Osteoblast (primary cell): ENCODE results near the gene TRHDE. TPM values are rescaled to one million over a fixed set of nuclear protein-coding genes. Genes with fewer than 3 reads are reported as not detected.

Experiments
- DNase-seq: peaks from one replicate; pipeline ENCODE4 v3.0.0; 2011; ENCODE audit warnings: low spot score, mixed read lengths; ENCODE audit not compliant: insufficient read length; ENCODE audit errors: missing footprints
- H2AFZ ChIP-seq: 2 replicates; pipeline ENCODE4 v1.6.0; 2011; ENCODE audit warnings: mild to moderate bottlenecking, low read length
- H3K27ac ChIP-seq: 2 replicates; pipeline ENCODE4 v1.5.1; 2011; ENCODE audit warnings: mild to moderate bottlenecking, low read depth, low read length, moderate library complexity
- H3K27me3 ChIP-seq: 2 replicates; pipeline ENCODE4 v1.6.0; 2012; ENCODE audit warnings: mild to moderate bottlenecking, control low read depth, inconsistent platforms, low read length, moderate library complexity; ENCODE audit not compliant: insufficient read depth
- H3K36me3 ChIP-seq: 2 replicates; pipeline ENCODE4 v1.5.1; 2011; ENCODE audit warnings: mild to moderate bottlenecking, low read length, control low read depth, moderate library complexity; ENCODE audit not compliant: insufficient read depth
- H3K4me1 ChIP-seq: 2 replicates; pipeline ENCODE4 v1.5.1; 2011; ENCODE audit warnings: mild to moderate bottlenecking, low read length, control low read depth, moderate library complexity; ENCODE audit not compliant: insufficient read depth
- H3K4me2 ChIP-seq: 2 replicates; pipeline ENCODE4 v1.6.0; 2011; ENCODE audit warnings: mild to moderate bottlenecking, low read length; ENCODE audit not compliant: insufficient read depth
- H3K4me3 ChIP-seq: fragments of 200-600 bp; sonication (generic); 3 replicates; pipeline ENCODE4 v1.5.1; 2012; ENCODE audit warnings: mild to moderate bottlenecking, low read length, inconsistent platforms; ENCODE audit not compliant: insufficient read depth
- H3K79me2 ChIP-seq: 2 replicates; pipeline ENCODE4 v1.6.0; 2012; ENCODE audit warnings: mild to moderate bottlenecking, low read length, control low read depth, inconsistent platforms; ENCODE audit not compliant: insufficient read depth
- H3K9me3 ChIP-seq: 2 replicates; pipeline ENCODE4 v1.5.1; 2011; ENCODE audit warnings: low read depth, low read length, control low read depth
- H4K20me1 ChIP-seq: 2 replicates; pipeline ENCODE4 v1.6.0; 2012; ENCODE audit warnings: mild to moderate bottlenecking, low read length, control low read depth; ENCODE audit not compliant: insufficient read depth
- CTCF ChIP-seq: IDR thresholded peaks from 2 replicates; pipeline ENCODE4 v1.5.1; 2011; ENCODE audit warnings: mild to moderate bottlenecking, low read depth, low read length, moderate library complexity; ENCODE audit errors: extremely low read depth
- total RNA-seq: library from RNA; depleted of rRNA; stranded (reverse); fragments of >200 nt; gene quantifications from 2 replicates; pipeline ENCODE4 v1.2.3, GENCODE V29; 2012

TRHDE gene
- total RNA-seq, 1 donor = under 0.01 TPM

GRCh38 chr12:72491426-72491825 is 219.3 kb downstream of the TRHDE start:
- Histone ChIP-seq H3K9me3 (no peaks in the 10 kb centered on the region), H4K20me1 (no peaks in the 10 kb centered on the region), H3K79me2 (no peaks in the 10 kb centered on the region), H3K36me3 (no peaks in the 10 kb centered on the region), H3K27ac (no peak overlapping the region), H3K4me3 (no peak overlapping the region), H2AFZ (no peak overlapping the region), H3K4me1 (no peaks in the 10 kb centered on the region), H3K27me3 (no peaks in the 10 kb centered on the region), H3K4me2 (no peak overlapping the region)
- TF ChIP-seq CTCF = no peak
- no peak for DNase-seq

- no peak for DNase-seq
Observed at GRCh38 chr12:72493407-72493806, 221.2 kb downstream of the TRHDE start.

GRCh38 chr12:72498354-72498753 is 226.2 kb downstream of the TRHDE start:
- H3K4me2 ChIP-seq = no peak overlapping the region
- H3K4me1 ChIP-seq = no peaks in the 10 kb centered on the region
- no peaks in the 10 kb centered on the region for H3K27me3 ChIP-seq
- no peak for TF ChIP-seq CTCF
- H3K27ac ChIP-seq = no peak overlapping the region
- no peaks in the 10 kb centered on the region for H3K9me3 ChIP-seq
- no peaks in the 10 kb centered on the region for H3K36me3 ChIP-seq
- H3K4me3 ChIP-seq = no peak overlapping the region
- H4K20me1 ChIP-seq = no peaks in the 10 kb centered on the region
- DNase-seq = no peak
- H2AFZ ChIP-seq = no peak overlapping the region
- no peaks in the 10 kb centered on the region for H3K79me2 ChIP-seq

More at GRCh38 chr12:72493407-72493806, 221.2 kb downstream of the TRHDE start:
- Histone ChIP-seq H3K79me2 (no peaks in the 10 kb centered on the region), H3K4me1 (no peaks in the 10 kb centered on the region), H3K4me2 (no peak overlapping the region), H3K36me3 (no peaks in the 10 kb centered on the region), H2AFZ (no peak overlapping the region), H3K27me3 (no peaks in the 10 kb centered on the region), H3K9me3 (no peaks in the 10 kb centered on the region), H3K27ac (no peak overlapping the region), H3K4me3 (no peak overlapping the region), H4K20me1 (no peaks in the 10 kb centered on the region)
- no peak for TF ChIP-seq CTCF

GRCh38 chr12:72499244-72499643 is 227.1 kb downstream of the TRHDE start:
- H4K20me1 ChIP-seq = no peaks in the 10 kb centered on the region
- no peaks in the 10 kb centered on the region for H3K36me3 ChIP-seq
- H2AFZ ChIP-seq = no peak overlapping the region
- H3K79me2 ChIP-seq = no peaks in the 10 kb centered on the region
- no peak overlapping the region for H3K4me3 ChIP-seq
- no peak overlapping the region for H3K27ac ChIP-seq
- H3K4me1 ChIP-seq = no peaks in the 10 kb centered on the region
- H3K9me3 ChIP-seq = no peaks in the 10 kb centered on the region
- H3K4me2 ChIP-seq = no peak overlapping the region
- no peak for DNase-seq
- no peak for TF ChIP-seq CTCF
- H3K27me3 ChIP-seq = no peaks in the 10 kb centered on the region
